ENCODE results near the gene AFF2.

- no peak for TF ChIP-seq EZH2phosphoT487 (IDR thresholded peaks at IDR 0.05; ENCODE audit: low read length)
- TF ChIP-seq, protein P1, sequence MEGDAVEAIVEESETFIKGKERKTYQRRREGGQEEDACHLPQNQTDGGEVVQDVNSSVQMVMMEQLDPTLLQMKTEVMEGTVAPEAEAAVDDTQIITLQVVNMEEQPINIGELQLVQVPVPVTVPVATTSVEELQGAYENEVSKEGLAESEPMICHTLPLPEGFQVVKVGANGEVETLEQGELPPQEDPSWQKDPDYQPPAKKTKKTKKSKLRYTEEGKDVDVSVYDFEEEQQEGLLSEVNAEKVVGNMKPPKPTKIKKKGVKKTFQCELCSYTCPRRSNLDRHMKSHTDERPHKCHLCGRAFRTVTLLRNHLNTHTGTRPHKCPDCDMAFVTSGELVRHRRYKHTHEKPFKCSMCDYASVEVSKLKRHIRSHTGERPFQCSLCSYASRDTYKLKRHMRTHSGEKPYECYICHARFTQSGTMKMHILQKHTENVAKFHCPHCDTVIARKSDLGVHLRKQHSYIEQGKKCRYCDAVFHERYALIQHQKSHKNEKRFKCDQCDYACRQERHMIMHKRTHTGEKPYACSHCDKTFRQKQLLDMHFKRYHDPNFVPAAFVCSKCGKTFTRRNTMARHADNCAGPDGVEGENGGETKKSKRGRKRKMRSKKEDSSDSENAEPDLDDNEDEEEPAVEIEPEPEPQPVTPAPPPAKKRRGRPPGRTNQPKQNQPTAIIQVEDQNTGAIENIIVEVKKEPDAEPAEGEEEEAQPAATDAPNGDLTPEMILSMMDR (IDR thresholded peaks at IDR 0.05; ENCODE audit: low read length): no peak
These were observed 33.9 kb downstream of the AFF2 start for GRCh38 chrX:148534291-148534690.
